CD4-positive, alpha-beta memory T cell (primary cell): ENCODE results near the gene FCMR. TPM values are rescaled to one million over a fixed set of nuclear protein-coding genes. Genes with fewer than 3 reads are reported as not detected.

Experiments
- CTCF ChIA-PET: fragments of 350-600 bp; sonication (Branson Sonifier 250); formaldehyde crosslinking; loops from one replicate; lab custom pipeline; 2021; ENCODE audit warnings: inconsistent platforms; ENCODE audit not compliant: partially characterized antibody; lab: Charles Lee
- POLR2A ChIA-PET: fragments of 350-600 bp; sonication (Branson Sonifier 250); formaldehyde crosslinking; loops from one replicate; lab custom pipeline; 2021; ENCODE audit not compliant: partially characterized antibody; lab: Charles Lee
- DNase-seq, 5 donors: peaks; one replicate each; pipeline versions ENCODE4 v3.0.0 to v3.0.0-alpha.2; 2020 to 2022; ENCODE audit warnings: mixed read lengths in 1 of 5
- H3K27ac ChIP-seq: one replicate; pipeline ENCODE4 v1.7.0; 2013; ENCODE audit warnings: low read depth, low read length
- H3K27me3 ChIP-seq: 2 replicates; pipeline ENCODE4 v1.7.0; 2013; ENCODE audit warnings: mild to moderate bottlenecking, low read length, moderate library complexity; ENCODE audit not compliant: insufficient read depth
- H3K36me3 ChIP-seq: 2 replicates; pipeline ENCODE4 v1.7.0; 2013; ENCODE audit warnings: mild to moderate bottlenecking, low read length, moderate library complexity; ENCODE audit not compliant: insufficient read depth
- H3K4me1 ChIP-seq: 2 replicates; pipeline ENCODE4 v1.7.0; 2013; ENCODE audit warnings: mild to moderate bottlenecking, low read length, moderate library complexity; ENCODE audit not compliant: insufficient read depth
- H3K4me3 ChIP-seq, 2 donors: one replicate each; pipeline ENCODE4 v1.7.0; 2013; ENCODE audit warnings: low read length in 2 of 2, mild to moderate bottlenecking in 1 of 2
- H3K9me3 ChIP-seq, 2 donors: one replicate each; pipeline ENCODE4 v1.7.0; 2013; ENCODE audit warnings: low read length in 2 of 2, control low read depth in 1 of 2; ENCODE audit not compliant: control insufficient read depth in 1 of 2
- H3K27ac Mint-ChIP-seq, 7 donors: one replicate each; pipeline ENCODE4 v1.8.0; 2020 to 2021; ENCODE audit warnings: mixed read lengths in 7 of 7, mild to moderate bottlenecking in 6 of 7, inconsistent platforms in 3 of 7, moderate library complexity in 3 of 7
- H3K27me3 Mint-ChIP-seq, 2 donors: one replicate each; pipeline ENCODE4 v1.8.0; 2020 to 2021; ENCODE audit warnings: mixed read lengths in 2 of 2
- H3K36me3 Mint-ChIP-seq, 2 donors: one replicate each; pipeline ENCODE4 v1.8.0; 2020 to 2021; ENCODE audit warnings: mixed read lengths in 2 of 2, inconsistent platforms in 1 of 2, mild to moderate bottlenecking in 1 of 2
- H3K4me1 Mint-ChIP-seq, 4 donors: one replicate each; pipeline ENCODE4 v1.8.0; 2020 to 2021; ENCODE audit warnings: mixed read lengths in 4 of 4, mild to moderate bottlenecking in 1 of 4
- H3K4me3 Mint-ChIP-seq, 8 donors: one replicate each; pipeline ENCODE4 v1.8.0; 2020 to 2021; ENCODE audit warnings: mixed read lengths in 8 of 8, mild to moderate bottlenecking in 7 of 8, moderate library complexity in 6 of 8, inconsistent platforms in 3 of 8
- H3K9me3 Mint-ChIP-seq, 8 donors: one replicate each; pipeline ENCODE4 v1.8.0; 2020 to 2021; ENCODE audit warnings: mixed read lengths in 8 of 8, mild to moderate bottlenecking in 5 of 8, inconsistent platforms in 3 of 8, moderate library complexity in 1 of 8
- intact Hi-C: fragments of 100-400 bp; cut with micrococcal nuclease; formaldehyde crosslinking; loops from one replicate; pipeline ENCODE4 v1.15.1; 2023
- polyA plus RNA-seq, 2 donors: library from polyadenylated mRNA; unstranded; fragments of 300-500 nt; fragmentation: Illumina TruSeq; gene quantifications; one replicate each; pipeline ENCODE4 v1.2.3, GENCODE V29; 2021
- total RNA-seq, 2 experiments: library from RNA; stranded (reverse); gene quantifications; one replicate each; pipeline ENCODE4 v1.2.3, GENCODE V29; 2021

Gene FCMR
- total and polyA plus RNA-seq, 4 experiments from 2014 or later = 493 to 588 (median 556) TPM

- ChIA-PET CTCF (interaction anchor here (0.7 to 2.6 kb wide), 4 partner anchors 42 to 214 kb away, joined by 3 to 11 read pairs (median 4); partner anchors contain the start of gene IL20), POLR2A (no interaction called here)
- no peak overlapping the region for H3K4me3 Mint-ChIP-seq
- H3K36me3 Mint-ChIP-seq = no peaks in the 10 kb centered on the region
- no peaks in the 10 kb centered on the region for H3K4me1 ChIP-seq
- intact Hi-C loops = no loop called here
- no peak overlapping the region for H3K27ac Mint-ChIP-seq
- H3K9me3 ChIP-seq = no peaks in the 10 kb centered on the region
- no peak overlapping the region for H3K27ac ChIP-seq
- no peaks in the 10 kb centered on the region for H3K36me3 ChIP-seq
- no peaks in the 10 kb centered on the region for H3K4me1 Mint-ChIP-seq
- no peak for DNase-seq
- H3K9me3 Mint-ChIP-seq = no peaks in the 10 kb centered on the region
- peaks cover 9 to 15% of the 10 kb centered on the region in 2 donors for H3K27me3 Mint-ChIP-seq
- H3K4me3 ChIP-seq = no peak overlapping the region
- H3K27me3 ChIP-seq = no peaks in the 10 kb centered on the region
Observed at GRCh38 chr1:206940588-206940936, 18.8 kb upstream of the FCMR start.

- H3K27ac ChIP-seq = no peak overlapping the region
- no peak overlapping the region for H3K4me3 ChIP-seq
- CTCF ChIA-PET = interaction anchor here (0.7 to 2.6 kb wide), 5 partner anchors 28 to 214 kb away, joined by 3 to 11 read pairs (median 3); partner anchors contain the start of gene IL20
- Mint-ChIP-seq H3K4me3 (no peak overlapping the region), H3K36me3 (no peaks in the 10 kb centered on the region), H3K4me1 (no peaks in the 10 kb centered on the region), H3K9me3 (no peaks in the 10 kb centered on the region), H3K27ac (no peak overlapping the region), H3K27me3 (peaks cover 4 to 10% of the 10 kb centered on the region in 2 donors)
- H3K27me3 ChIP-seq = no peaks in the 10 kb centered on the region
- no peak for DNase-seq
- no peaks in the 10 kb centered on the region for H3K9me3 ChIP-seq
- H3K4me1 ChIP-seq = no peaks in the 10 kb centered on the region
- H3K36me3 ChIP-seq = no peaks in the 10 kb centered on the region
- POLR2A ChIA-PET = no interaction called here
- intact Hi-C loops = no loop called here
Observed at GRCh38 chr1:206939841-206940587, 18.3 kb upstream of the FCMR start.

- ChIA-PET POLR2A (no interaction called here), CTCF (interaction anchor here (1.0 to 2.6 kb wide), 3 partner anchors 27 to 72 kb away, joined by 3 to 11 read pairs (median 3); no protein-coding TSS in a partner anchor)
- H3K27ac Mint-ChIP-seq = no peak overlapping the region
- H3K9me3 ChIP-seq = no peaks in the 10 kb centered on the region
- H3K4me1 Mint-ChIP-seq = no peaks in the 10 kb centered on the region
- no peak for DNase-seq
- no peak overlapping the region for H3K27ac ChIP-seq
- intact Hi-C loops = no loop called here
- H3K36me3 Mint-ChIP-seq = no peaks in the 10 kb centered on the region
- no peaks in the 10 kb centered on the region for H3K27me3 ChIP-seq
- H3K27me3 Mint-ChIP-seq = peaks cover 3 to 4% of the 10 kb centered on the region in 2 donors
- H3K9me3 Mint-ChIP-seq = no peaks in the 10 kb centered on the region
- no peaks in the 10 kb centered on the region for H3K4me1 ChIP-seq
- H3K4me3 Mint-ChIP-seq = no peak overlapping the region
- H3K4me3 ChIP-seq = no peak overlapping the region
- H3K36me3 ChIP-seq = no peaks in the 10 kb centered on the region
Observed at GRCh38 chr1:206939131-206939530, 17.4 kb upstream of the FCMR start.

- DNase-seq = no peak
- POLR2A ChIA-PET = no interaction called here
- Histone ChIP-seq H3K4me3 (no peak overlapping the region), H3K4me1 (peaks cover 7% of the 10 kb centered on the region), H3K27ac (no peak overlapping the region), H3K9me3 (no peaks in the 10 kb centered on the region), H3K27me3 (no peaks in the 10 kb centered on the region), H3K36me3 (no peaks in the 10 kb centered on the region)
- H3K4me3 Mint-ChIP-seq = no peak overlapping the region
- CTCF ChIA-PET = interaction anchor here (6.6 to 13.7 kb wide), 4 partner anchors 8 to 130 kb away, joined by 62 to 477 read pairs (median 94); partner anchors contain the start of genes FCMR and PIGR
- peaks cover 5 to 11% (median 6%) of the 10 kb centered on the region in 4 donors for H3K4me1 Mint-ChIP-seq
- H3K9me3 Mint-ChIP-seq = no peaks in the 10 kb centered on the region
- peak overlapping the region in 1 of 7 donors; percentile 31 for H3K27ac Mint-ChIP-seq
- H3K27me3 Mint-ChIP-seq = no peaks in the 10 kb centered on the region
- intact Hi-C loops = no loop called here
- no peaks in the 10 kb centered on the region for H3K36me3 Mint-ChIP-seq
Observed at GRCh38 chr1:206937425-206937824, 15.7 kb upstream of the FCMR start.

- Histone ChIP-seq H3K9me3 (no peaks in the 10 kb centered on the region), H3K27me3 (no peaks in the 10 kb centered on the region), H3K4me3 (no peak overlapping the region), H3K27ac (no peak overlapping the region), H3K4me1 (peaks cover 14% of the 10 kb centered on the region), H3K36me3 (no peaks in the 10 kb centered on the region)
- H3K4me1 Mint-ChIP-seq = peaks cover 9 to 25% (median 19%) of the 10 kb centered on the region in 4 donors
- no peaks in the 10 kb centered on the region for H3K9me3 Mint-ChIP-seq
- intact Hi-C loops = no loop called here
- no peak overlapping the region for H3K27ac Mint-ChIP-seq
- ChIA-PET CTCF (interaction anchor here (1.1 to 13.7 kb wide), 16 partner anchors 7 to 232 kb away, joined by 3 to 477 read pairs (median 11); partner anchors contain the start of genes FCMR, IL20 and PIGR), POLR2A (interaction anchor here (0.5 to 1.2 kb wide), 3 partner anchors 16 to 23 kb away, joined by 3 to 5 read pairs (median 3); no protein-coding TSS in a partner anchor)
- DNase-seq = peak in 1 of 5 donors; percentile 30
- H3K27me3 Mint-ChIP-seq = no peaks in the 10 kb centered on the region
- no peaks in the 10 kb centered on the region for H3K36me3 Mint-ChIP-seq
- H3K4me3 Mint-ChIP-seq = no peak overlapping the region
Observed at GRCh38 chr1:206935491-206936067, 13.8 kb upstream of the FCMR start.

- no peaks in the 10 kb centered on the region for H3K27me3 Mint-ChIP-seq
- H3K36me3 Mint-ChIP-seq = no peaks in the 10 kb centered on the region
- no peaks in the 10 kb centered on the region for H3K36me3 ChIP-seq
- H3K4me1 ChIP-seq = peaks cover 26% of the 10 kb centered on the region
- H3K4me1 Mint-ChIP-seq = peaks cover 22 to 38% (median 31%) of the 10 kb centered on the region in 4 donors
- no peak overlapping the region for H3K4me3 Mint-ChIP-seq
- no peaks in the 10 kb centered on the region for H3K27me3 ChIP-seq
- peak; percentile 54 to 69 (median 63) for DNase-seq
- no peaks in the 10 kb centered on the region for H3K9me3 ChIP-seq
- CTCF ChIA-PET = interaction anchor here (0.6 to 13.7 kb wide), 50 partner anchors 8 to 260 kb away, joined by 3 to 477 read pairs (median 4); partner anchors contain the start of genes FCAMR, FCMR, IL20 and IL24
- H3K4me3 ChIP-seq = no peak overlapping the region
- POLR2A ChIA-PET = interaction anchor here (0.6 to 8.7 kb wide), 9 partner anchors 16 to 199 kb away, joined by 3 to 179 read pairs (median 8); partner anchors contain the start of gene FCMR
- H3K27ac Mint-ChIP-seq = peak overlapping the region in 6 of 7 donors; percentile 15 to 77 (median 58)
- no peak overlapping the region for H3K27ac ChIP-seq
- H3K9me3 Mint-ChIP-seq = no peaks in the 10 kb centered on the region
- intact Hi-C loops = loop anchor here (1.0 to 5.0 kb wide), 7 partner anchors 10 to 207 kb away; partner anchors contain the start of gene IL20
Observed at GRCh38 chr1:206933333-206933945, 11.7 kb upstream of the FCMR start.
